ENCODE measurements around the gene C17orf67.

The C17orf67 gene

GRCh38 chr17:56744721-56745120 lies 89.0 kb downstream of the C17orf67 start:
- no peak for TF ChIP-seq CTCF (IDR thresholded peaks at IDR 0.05)

GRCh38 chr17:56742601-56743000 lies 91.1 kb downstream of the C17orf67 start:
- Mint-ChIP-seq H3K4me1 (peaks cover 21% of the 10 kb centered on the region), H3K27me3 (ENCODE audit: low read depth, poor library complexity) (peaks cover 8% of the 10 kb centered on the region), H3K4me3 (no peak overlapping the region), H3K27ac (no peak overlapping the region), H3K9me3 (peaks cover 16% of the 10 kb centered on the region), H3K36me3 (ENCODE audit: low read depth) (no peaks in the 10 kb centered on the region)
- DNase-seq, result no peak
- TF ChIP-seq CTCF (IDR thresholded peaks at IDR 0.05), result no peak

More at GRCh38 chr17:56744721-56745120, 89.0 kb downstream of the C17orf67 start:
- peaks cover 10% of the 10 kb centered on the region for H3K27me3 Mint-ChIP-seq (ENCODE audit: low read depth, poor library complexity)
- peaks cover 16% of the 10 kb centered on the region for H3K9me3 Mint-ChIP-seq
- no peak overlapping the region for H3K4me3 Mint-ChIP-seq
- no peak for DNase-seq
- H3K4me1 Mint-ChIP-seq, result peaks cover 17% of the 10 kb centered on the region
- H3K27ac Mint-ChIP-seq, result no peak overlapping the region
- H3K36me3 Mint-ChIP-seq (ENCODE audit: low read depth), result no peaks in the 10 kb centered on the region
